Central memory CD8-positive, alpha-beta T cell (primary cell): ENCODE results near the gene HCK.
"Not testable (repeated sequence)": the region's sequence is repeated elsewhere in the genome, so short reads cannot be mapped to it uniquely, and the experiment has no call there.

Experiments
- ATAC-seq: fragments of 150-1000 bp; cut with Tn5 transposase; replicated peaks from 2 replicates; pipeline ENCODE4 v1.10.0; 2022; ENCODE audit warnings: mild to moderate bottlenecking, moderate FRiP score, moderate number of reproducible peaks; ENCODE audit not compliant: poor library complexity, severe bottlenecking; ENCODE audit errors: extremely low read depth
- DNase-seq, 2 donors: peaks; one replicate each; pipeline ENCODE4 v3.0.0; 2021; ENCODE audit warnings: low spot score in 2 of 2
- H3K27ac Mint-ChIP-seq: one replicate; pipeline ENCODE4 v1.8.0; 2022; ENCODE audit warnings: low read depth, mild to moderate bottlenecking, moderate library complexity, mixed read lengths
- H3K27me3 Mint-ChIP-seq: one replicate; pipeline ENCODE4 v1.8.0; 2022; ENCODE audit warnings: mixed read lengths
- H3K36me3 Mint-ChIP-seq: one replicate; pipeline ENCODE4 v1.8.0; 2022; ENCODE audit warnings: mild to moderate bottlenecking, moderate library complexity, mixed read lengths; ENCODE audit not compliant: insufficient read depth
- H3K4me1 Mint-ChIP-seq: one replicate; pipeline ENCODE4 v1.8.0; 2022; ENCODE audit warnings: mixed read lengths
- H3K4me3 Mint-ChIP-seq: one replicate; pipeline ENCODE4 v1.8.0; 2022; ENCODE audit warnings: mild to moderate bottlenecking, moderate library complexity, mixed read lengths
- H3K9me3 Mint-ChIP-seq: one replicate; pipeline ENCODE4 v1.8.0; 2022; ENCODE audit warnings: mixed read lengths

HCK gene

DNA sequence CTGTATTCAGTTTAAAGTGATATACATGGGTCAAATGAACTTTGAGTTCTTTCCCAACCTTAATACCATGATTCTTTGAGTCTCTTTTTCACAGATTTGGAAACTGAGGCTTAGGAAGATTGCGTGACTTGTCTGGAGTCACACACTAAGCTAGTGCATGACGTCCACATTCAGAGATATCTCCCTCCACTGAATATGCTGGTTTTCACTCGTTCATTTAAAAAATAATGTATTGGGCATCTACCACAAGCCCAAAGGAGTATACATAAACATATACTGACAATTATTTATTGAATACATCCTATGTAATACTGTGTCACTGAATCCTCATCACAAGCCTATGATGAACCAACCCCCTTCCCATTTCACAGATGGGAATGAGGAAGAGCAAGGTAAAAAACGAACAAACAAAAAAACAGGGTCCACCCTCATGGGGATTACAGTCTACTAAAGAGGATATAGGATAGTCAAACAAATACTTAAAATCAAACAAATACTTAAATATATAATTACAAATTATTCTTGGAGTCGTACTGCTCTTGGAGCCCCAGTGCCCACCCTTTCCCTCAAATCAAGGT is 56.9 kb downstream of the HCK start:
- Mint-ChIP-seq H3K4me3 (peak overlapping the region; percentile 87), H3K27ac (peak overlapping the region; percentile 96), H3K36me3 (peaks cover 13% of the 10 kb centered on the region), H3K27me3 (peaks cover 3% of the 10 kb centered on the region), H3K9me3 (no peaks in the 10 kb centered on the region), H3K4me1 (peaks cover 28% of the 10 kb centered on the region)
- DNase-seq (no peak), ATAC-seq (no peak)

DNA sequence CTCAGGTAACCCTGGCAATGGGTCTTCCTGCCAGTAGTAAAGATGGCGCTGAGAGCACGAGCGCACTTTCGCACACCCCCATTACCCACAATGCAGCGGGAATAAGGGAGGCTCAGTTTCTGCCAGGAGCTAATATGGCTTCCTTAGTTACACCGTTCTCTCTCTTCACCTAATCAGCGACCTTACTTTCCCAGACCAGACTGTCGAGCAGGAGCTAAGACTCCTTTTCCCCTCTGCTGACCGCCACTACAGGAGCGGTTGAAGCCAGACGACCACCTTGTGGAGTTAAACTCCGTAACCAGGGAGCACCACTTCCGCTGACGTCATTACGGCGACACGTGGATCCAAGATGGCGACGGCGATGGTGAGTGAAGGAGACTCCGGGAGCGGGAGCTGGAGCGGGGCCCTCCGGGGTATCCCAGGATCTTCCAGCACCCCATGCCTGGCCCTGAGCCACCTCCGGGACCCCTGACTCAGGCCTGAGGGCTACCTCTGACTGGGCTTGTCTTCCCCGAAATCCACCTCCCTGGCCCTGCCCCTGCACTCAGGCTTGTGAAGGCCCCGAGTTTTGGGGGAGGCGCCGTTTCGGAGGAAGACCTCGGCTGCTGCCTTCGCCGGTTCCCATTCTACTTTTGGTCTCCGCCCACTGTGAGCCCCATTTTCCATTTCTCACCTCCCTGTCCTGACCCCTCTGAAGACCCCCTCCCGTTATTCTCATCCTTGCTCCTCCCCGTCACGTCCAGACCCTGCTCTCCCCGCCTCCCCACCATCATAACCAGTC is 57.5 kb downstream of the HCK start, which contains the start of gene TM9SF4:
TM9SF4 (plus strand) TSS at position 323 of the 781 bp plus-strand sequence; CDS start at position 350, 27 bp downstream.
- no peaks in the 10 kb centered on the region for H3K9me3 Mint-ChIP-seq
- H3K4me3 Mint-ChIP-seq: peak within 1 kb of the TSS; percentile 87
- H3K36me3 Mint-ChIP-seq: peaks cover 14% of the 10 kb centered on the region
- DNase-seq (peak; percentile 85 to 92), ATAC-seq (peak; percentile 88)
- H3K27ac Mint-ChIP-seq: peak within 1 kb of the TSS; percentile 96
- peaks cover 29% of the 10 kb centered on the region for H3K4me1 Mint-ChIP-seq
- H3K27me3 Mint-ChIP-seq: no peaks in the 10 kb centered on the region

DNA sequence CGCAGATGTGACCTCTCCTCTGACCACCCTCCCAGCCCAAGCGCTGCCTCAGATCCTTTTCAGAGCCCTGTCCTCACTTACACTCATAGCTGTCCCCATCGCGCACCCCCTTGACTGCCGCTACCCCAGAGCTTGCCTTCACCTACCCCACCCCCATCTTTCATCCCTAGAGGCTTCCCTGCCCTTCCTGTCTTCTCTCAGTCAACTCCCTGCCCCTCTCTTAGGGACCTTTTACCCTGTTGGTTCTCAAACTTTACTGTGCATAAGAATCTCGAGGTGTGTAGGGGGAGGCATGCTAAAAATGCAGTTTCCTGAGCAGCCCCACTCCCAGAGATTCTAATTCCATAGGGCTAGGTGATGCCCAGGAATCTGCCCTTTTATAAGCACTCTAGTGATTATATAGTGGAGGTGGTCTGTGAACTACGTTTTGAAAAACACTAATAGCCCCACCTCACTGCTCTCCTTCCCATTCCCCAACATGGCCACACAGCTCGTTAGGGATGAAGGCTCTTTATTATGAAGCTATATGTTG is 58.2 kb downstream of the HCK start:
- Mint-ChIP-seq H3K36me3 (peaks cover 19% of the 10 kb centered on the region), H3K4me3 (peak overlapping the region; percentile 87), H3K27ac (peak overlapping the region; percentile 96), H3K4me1 (peaks cover 36% of the 10 kb centered on the region), H3K27me3 (no peaks in the 10 kb centered on the region), H3K9me3 (no peaks in the 10 kb centered on the region)
- DNase-seq (no peak), ATAC-seq (no peak)

DNA sequence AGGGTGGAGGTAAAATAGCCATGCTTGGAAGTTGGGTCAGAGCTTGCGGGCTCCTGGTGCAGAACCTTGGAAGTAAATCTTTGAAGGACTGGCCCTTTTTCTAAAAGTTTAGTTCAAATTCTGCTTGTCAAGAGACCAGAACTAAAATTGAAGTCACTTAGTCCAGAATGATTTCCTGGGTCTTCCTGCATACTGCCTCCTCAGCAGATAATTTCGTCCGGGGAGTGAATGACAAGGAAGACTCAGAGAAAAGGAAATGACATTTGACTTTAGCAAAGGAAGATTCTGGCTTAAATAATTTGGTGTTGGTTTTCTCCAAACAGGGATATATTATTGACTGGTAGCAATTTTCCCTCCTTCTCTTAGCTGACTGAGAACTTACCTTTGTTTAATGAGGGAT is 58.7 kb downstream of the HCK start:
- H3K36me3 Mint-ChIP-seq: peaks cover 19% of the 10 kb centered on the region
- no peaks in the 10 kb centered on the region for H3K9me3 Mint-ChIP-seq
- H3K27ac Mint-ChIP-seq: peak overlapping the region; percentile 96
- peak overlapping the region; percentile 87 for H3K4me3 Mint-ChIP-seq
- H3K27me3 Mint-ChIP-seq: no peaks in the 10 kb centered on the region
- H3K4me1 Mint-ChIP-seq: peaks cover 39% of the 10 kb centered on the region
- no peak for DNase-seq
- ATAC-seq: no peak

DNA sequence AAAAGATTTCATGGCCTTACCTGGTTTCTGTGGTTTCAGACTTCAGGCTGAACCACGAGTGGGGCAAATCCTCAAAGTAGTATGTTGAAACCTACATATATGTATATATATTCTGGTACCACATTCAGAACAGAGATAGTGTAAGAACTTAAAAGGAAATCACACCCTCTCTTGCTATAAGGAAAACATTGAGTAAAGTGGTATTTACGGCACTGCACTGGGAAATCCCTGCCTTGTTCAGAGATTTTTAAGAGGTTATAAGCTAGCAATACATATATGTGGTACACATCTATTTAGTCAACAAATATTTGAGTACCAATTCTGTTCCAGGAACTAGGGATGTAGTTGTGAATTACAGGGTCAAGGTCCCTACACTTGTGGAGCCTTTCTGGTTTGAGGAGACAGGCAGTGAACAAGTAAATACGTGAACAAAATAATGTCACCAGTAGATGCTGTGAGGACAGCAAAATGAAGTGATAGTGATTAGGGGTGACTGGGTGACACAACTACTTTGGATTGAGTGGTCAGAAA is 59.2 kb downstream of the HCK start:
- H3K9me3 Mint-ChIP-seq: no peaks in the 10 kb centered on the region
- ATAC-seq: no peak
- peak overlapping the region; percentile 19 for H3K27ac Mint-ChIP-seq
- DNase-seq: no peak
- H3K27me3 Mint-ChIP-seq: no peaks in the 10 kb centered on the region
- H3K4me3 Mint-ChIP-seq: peak overlapping the region; percentile 87
- peaks cover 41% of the 10 kb centered on the region for H3K4me1 Mint-ChIP-seq
- peaks cover 19% of the 10 kb centered on the region for H3K36me3 Mint-ChIP-seq

DNA sequence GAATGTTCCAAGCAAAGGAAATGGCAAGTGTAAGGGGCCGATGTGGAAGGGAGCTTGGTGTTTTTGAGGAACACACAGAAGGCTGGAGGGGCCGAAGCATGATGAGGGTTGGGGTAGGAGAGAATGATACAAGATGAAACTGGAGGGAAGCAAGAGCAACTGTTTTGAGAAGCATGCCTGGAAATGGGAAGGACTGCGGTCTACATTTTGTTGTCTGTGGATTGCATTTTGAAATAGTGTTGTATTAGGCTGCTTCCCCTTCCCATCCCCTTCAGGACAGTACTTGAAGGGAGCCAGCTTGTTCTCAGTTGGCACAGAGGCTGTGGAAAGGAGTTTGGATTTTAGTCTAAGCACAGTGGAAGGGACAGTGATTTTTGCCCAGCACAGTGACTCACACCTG is 59.7 kb downstream of the HCK start:
- Mint-ChIP-seq H3K9me3 (no peaks in the 10 kb centered on the region), H3K4me1 (peaks cover 46% of the 10 kb centered on the region), H3K27me3 (no peaks in the 10 kb centered on the region), H3K36me3 (peaks cover 19% of the 10 kb centered on the region), H3K4me3 (peak overlapping the region; percentile 6), H3K27ac (peak overlapping the region; percentile 19)
- ATAC-seq: no peak
- DNase-seq: no peak

DNA sequence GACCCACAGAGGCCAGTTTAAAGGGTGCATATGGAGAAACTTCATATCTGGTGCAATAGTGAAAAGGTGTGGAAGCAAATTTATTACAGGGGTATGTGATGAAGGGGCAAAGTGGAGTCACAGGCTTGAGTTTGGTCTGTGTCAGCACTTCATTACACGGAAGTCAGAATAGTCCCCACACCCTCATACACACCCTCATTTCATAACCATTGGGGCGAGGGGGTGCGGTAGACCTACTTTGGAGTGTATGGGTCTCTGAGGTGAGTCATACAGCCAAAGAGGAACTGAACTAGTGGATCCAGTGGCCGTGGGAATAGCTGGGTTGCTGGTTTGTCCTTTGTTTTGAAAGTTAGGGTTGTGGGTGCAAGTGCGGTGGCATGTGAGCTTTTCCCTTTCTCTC is 60.8 kb downstream of the HCK start:
- no peak for DNase-seq
- no peak for ATAC-seq
- Mint-ChIP-seq H3K36me3 (peaks cover 19% of the 10 kb centered on the region), H3K4me3 (no peak overlapping the region), H3K27ac (no peak overlapping the region), H3K9me3 (no peaks in the 10 kb centered on the region), H3K4me1 (peaks cover 54% of the 10 kb centered on the region), H3K27me3 (no peaks in the 10 kb centered on the region)

DNA sequence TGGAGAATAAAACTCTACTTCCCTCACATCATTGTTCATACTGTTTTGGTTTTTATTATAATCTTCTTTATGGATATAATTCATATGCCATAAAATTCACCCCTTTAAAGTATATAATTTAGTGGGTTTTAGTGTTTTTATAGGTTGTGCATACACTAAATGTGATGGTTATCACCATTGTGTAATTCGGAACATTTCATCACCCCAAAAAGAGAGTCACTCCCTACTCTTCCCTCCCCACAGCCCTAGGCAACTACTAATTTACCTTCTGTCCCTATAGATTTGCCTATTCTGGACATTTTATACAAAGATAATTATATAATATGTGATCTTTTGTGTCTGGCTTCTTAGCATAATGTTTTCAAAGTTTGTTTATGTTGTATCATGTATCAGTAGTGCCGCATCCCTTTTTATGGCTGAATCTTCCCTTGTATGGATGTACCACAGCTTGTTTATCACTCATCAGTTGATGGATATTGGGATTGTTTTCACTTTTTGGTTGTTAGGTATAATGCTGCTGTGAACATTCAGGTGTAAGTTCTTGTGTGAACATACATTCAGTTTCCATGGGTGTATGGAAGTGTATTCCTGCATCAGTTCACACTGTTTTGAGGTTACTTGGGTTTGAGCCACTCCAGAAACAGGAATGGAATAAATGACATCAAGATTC is 61.7 kb downstream of the HCK start:
- H3K27me3 Mint-ChIP-seq: no peaks in the 10 kb centered on the region
- peaks cover 54% of the 10 kb centered on the region for H3K4me1 Mint-ChIP-seq
- ATAC-seq: no peak
- H3K27ac Mint-ChIP-seq: no peak overlapping the region
- H3K9me3 Mint-ChIP-seq: no peaks in the 10 kb centered on the region
- no peak overlapping the region for H3K4me3 Mint-ChIP-seq
- DNase-seq: no peak
- peaks cover 19% of the 10 kb centered on the region for H3K36me3 Mint-ChIP-seq

DNA sequence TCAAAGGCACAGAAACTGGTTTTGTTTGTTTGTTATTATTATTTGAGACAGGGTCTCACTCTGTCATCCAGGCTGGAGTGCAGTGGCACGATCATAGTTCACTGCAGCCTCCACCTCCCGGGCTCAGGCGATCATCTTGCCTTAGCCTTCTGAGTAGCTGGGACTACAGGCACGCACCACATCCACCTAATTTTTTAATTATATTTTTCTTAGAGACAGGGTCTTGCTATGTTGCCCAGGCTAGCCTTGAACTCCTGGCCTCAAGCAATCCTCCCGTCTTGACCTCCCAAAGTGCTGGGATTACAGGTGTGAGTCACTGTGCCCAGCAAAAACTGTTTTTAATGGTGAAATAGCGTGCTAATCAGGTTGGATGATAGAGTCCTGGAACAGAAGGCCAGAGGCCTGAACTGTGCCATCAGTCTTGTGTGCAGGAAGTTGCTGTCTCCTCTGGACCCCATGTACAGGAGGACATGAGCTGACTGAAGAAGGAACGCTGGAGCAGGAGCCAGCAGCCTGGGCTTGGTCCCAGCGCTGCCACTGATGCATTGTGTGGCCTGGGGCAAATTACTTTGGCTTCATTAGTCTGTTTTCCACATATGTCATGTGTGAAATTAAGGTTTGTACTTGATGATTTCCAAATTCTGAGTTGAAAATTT is 62.4 kb downstream of the HCK start:
- no peak for DNase-seq
- no peak for ATAC-seq
- Mint-ChIP-seq H3K27ac (no peak overlapping the region), H3K4me3 (no peak overlapping the region), H3K4me1 (peaks cover 54% of the 10 kb centered on the region), H3K9me3 (no peaks in the 10 kb centered on the region), H3K27me3 (no peaks in the 10 kb centered on the region), H3K36me3 (peaks cover 16% of the 10 kb centered on the region)

DNA sequence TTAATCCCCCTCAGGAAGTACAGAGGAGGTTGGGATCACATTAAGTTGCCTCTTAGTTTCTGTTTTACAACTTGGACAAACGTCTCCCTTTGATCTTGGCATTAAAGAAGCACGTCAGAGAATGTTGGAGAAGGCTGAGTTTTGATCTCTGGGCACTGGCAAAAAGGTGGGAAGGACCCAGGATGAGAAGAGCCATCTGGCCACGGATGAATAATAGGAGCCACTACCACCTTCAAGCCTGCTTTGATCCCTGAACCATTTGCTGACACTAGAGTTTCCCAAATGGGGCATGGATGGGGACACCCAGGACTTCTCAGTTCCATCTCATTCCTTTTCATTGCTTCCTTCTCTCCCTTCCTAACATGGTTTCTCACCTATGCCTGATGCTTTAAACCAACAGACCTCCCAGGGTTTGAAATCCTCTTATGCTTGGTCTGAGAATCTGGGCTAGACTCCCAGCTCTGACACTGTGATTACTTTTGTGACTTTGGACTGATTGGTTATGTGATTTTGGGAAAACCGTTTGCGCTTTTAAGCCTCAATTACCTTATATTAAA is 63.2 kb downstream of the HCK start:
- DNase-seq (no peak), ATAC-seq (no peak)
- no peaks in the 10 kb centered on the region for H3K9me3 Mint-ChIP-seq
- H3K4me1 Mint-ChIP-seq: peaks cover 50% of the 10 kb centered on the region
- no peak overlapping the region for H3K4me3 Mint-ChIP-seq
- peaks cover 9% of the 10 kb centered on the region for H3K36me3 Mint-ChIP-seq
- H3K27ac Mint-ChIP-seq: no peak overlapping the region
- H3K27me3 Mint-ChIP-seq: no peaks in the 10 kb centered on the region

DNA sequence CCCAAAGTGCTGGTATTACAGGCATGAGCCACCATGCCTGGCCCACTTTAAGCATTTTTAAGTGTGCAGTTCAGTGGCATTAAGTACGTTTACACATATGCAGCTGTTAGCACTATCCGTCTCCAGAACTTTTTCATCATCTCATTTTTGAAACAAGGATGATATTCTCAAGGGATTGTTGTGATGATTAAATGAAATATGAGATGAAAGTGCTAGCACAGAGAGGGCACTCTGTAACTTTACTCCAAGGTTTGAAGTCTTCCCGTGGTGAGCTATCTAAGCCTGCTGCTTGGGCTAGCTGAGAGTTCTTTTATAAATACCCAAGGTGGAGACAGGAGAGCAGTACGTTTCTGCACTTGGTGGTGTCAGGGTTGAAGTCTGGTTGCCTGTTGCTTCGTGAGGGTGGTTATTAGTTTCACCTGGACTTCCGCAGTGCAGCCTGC is 64.1 kb downstream of the HCK start:
- ATAC-seq (no peak), DNase-seq (no peak)
- peaks cover 45% of the 10 kb centered on the region for H3K4me1 Mint-ChIP-seq
- H3K27ac Mint-ChIP-seq: no peak overlapping the region
- H3K9me3 Mint-ChIP-seq: no peaks in the 10 kb centered on the region
- H3K27me3 Mint-ChIP-seq: no peaks in the 10 kb centered on the region
- H3K4me3 Mint-ChIP-seq: no peak overlapping the region
- H3K36me3 Mint-ChIP-seq: peaks cover 6% of the 10 kb centered on the region

DNA sequence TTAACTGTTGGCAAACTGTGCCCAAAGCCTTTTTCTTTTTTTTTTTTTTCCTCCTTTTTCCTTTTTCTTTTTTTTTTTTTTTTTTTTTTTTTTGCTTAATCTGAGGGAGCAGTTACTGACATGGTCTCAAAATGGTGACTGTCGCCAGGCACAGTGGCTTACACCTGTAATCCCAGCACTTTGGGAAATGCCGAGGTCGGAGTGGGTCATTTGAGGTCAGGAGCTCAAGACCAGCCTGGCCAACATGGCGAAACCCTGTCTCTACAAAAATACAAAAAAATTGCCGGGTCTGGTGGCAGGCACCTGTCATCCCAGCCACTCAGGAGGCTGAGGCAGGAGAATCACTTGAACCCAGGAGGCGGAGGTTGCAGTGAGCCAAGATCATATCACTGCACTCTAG is 64.8 kb downstream of the HCK start:
- not testable (repeated sequence) for ATAC-seq, H3K4me3 Mint-ChIP-seq, H3K9me3 Mint-ChIP-seq, H3K27me3 Mint-ChIP-seq, DNase-seq, H3K36me3 Mint-ChIP-seq
- peak overlapping the region; percentile 81 for H3K27ac Mint-ChIP-seq
- peaks cover 38% of the 10 kb centered on the region for H3K4me1 Mint-ChIP-seq
